ENCODE results near the gene B3GALNT2.

Gene B3GALNT2

DNA sequence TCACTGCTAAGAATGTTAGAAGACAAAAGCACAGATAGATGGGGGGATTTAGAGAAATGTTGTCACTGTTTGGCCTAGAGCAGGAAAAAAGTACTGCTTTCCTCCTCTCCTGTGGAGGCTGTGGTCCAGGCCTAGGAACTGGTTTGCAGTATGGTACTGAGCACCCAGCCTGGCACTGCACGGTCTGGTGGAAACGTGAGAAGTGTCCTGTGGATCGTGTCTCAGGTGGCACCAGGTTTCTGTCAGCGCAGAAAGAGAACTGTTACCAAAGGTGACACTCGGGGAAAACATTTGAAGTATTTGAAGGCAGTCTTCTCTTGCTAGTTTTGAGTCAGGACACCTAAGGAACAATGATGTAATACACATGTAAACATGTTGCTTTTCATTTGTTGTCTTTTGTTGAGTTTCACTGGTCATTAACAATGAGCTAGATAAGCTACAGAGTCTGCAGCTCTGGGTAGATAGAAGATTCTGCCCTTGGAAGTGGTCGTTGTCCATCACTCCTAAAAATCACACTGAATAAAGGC lies 63.0 kb downstream of the B3GALNT2 start:
- CTCF ChIA-PET, result interaction anchor here (0.7 to 0.8 kb wide), 4 partner anchors 14 to 284 kb away, joined by 3 to 6 read pairs (median 4); partner anchors contain the start of gene B3GALNT2
- TF ChIP-seq, protein P1, sequence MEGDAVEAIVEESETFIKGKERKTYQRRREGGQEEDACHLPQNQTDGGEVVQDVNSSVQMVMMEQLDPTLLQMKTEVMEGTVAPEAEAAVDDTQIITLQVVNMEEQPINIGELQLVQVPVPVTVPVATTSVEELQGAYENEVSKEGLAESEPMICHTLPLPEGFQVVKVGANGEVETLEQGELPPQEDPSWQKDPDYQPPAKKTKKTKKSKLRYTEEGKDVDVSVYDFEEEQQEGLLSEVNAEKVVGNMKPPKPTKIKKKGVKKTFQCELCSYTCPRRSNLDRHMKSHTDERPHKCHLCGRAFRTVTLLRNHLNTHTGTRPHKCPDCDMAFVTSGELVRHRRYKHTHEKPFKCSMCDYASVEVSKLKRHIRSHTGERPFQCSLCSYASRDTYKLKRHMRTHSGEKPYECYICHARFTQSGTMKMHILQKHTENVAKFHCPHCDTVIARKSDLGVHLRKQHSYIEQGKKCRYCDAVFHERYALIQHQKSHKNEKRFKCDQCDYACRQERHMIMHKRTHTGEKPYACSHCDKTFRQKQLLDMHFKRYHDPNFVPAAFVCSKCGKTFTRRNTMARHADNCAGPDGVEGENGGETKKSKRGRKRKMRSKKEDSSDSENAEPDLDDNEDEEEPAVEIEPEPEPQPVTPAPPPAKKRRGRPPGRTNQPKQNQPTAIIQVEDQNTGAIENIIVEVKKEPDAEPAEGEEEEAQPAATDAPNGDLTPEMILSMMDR (conservative IDR thresholded peaks at IDR 0.05; ENCODE audit: low read depth), result no peak
- peak overlapping the region; percentile 37; the same call in 1 of the 2 replicates for H3K27ac ChIP-seq
- DNase-seq (ENCODE audit: low spot score), result no peak
- POLR2A ChIA-PET (ENCODE audit: low non-redundant PET), result no interaction called here

DNA sequence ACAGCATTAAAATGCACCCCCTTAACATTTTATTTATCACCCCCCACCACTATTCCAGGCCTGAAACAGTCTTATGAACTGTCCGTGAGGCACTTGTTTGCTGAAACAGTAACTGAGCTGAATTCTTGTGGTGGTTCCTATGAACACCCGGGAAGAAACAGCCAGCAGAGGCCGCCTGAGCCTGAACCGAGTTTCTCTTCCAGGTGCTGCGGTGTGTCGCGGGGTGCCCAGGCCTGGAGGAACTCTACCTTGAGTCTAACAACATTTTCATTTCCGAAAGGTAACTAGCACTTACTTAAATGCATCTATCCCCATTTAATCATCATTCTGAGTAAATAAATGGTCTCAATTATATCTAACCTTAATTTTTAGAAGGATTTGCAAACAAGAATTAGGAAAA lies 70.3 kb downstream of the B3GALNT2 start:
- DNase-seq (ENCODE audit: low spot score), result no peak
- ChIA-PET CTCF (interaction anchor here (0.7 kb wide), 1 partner anchor 910 kb away, joined by 3 read pairs; no protein-coding TSS in a partner anchor), POLR2A (ENCODE audit: low non-redundant PET) (interaction anchor here (0.5 kb wide), 1 partner anchor 185 kb away, joined by 4 read pairs; no protein-coding TSS in a partner anchor)
- TF ChIP-seq, protein P1 (conservative IDR thresholded peaks at IDR 0.05; ENCODE audit: low read depth), result no peak
- no peak overlapping the region for H3K27ac ChIP-seq

DNA sequence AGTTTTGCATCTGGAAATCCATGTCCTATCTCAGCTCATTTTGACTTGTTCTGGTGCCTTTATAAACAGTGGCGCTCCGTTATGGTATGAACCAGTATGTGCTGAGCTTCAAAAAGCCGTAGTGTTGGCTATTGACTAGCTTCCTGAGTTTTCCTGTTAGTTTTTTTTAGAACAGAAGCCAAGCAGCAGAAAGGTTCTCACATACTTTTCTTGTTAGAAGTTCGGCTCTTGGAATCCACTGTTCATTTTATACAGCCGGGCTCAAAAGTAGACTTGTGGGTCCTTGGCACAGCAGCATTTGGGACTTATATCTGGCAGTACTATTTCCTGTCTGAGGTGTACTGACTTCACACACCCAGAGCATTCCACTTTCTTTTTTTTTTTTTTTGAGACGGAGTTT lies 73.3 kb downstream of the B3GALNT2 start:
- no peak for DNase-seq (ENCODE audit: low spot score)
- TF ChIP-seq, protein P1 (conservative IDR thresholded peaks at IDR 0.05; ENCODE audit: low read depth), result no peak
- ChIA-PET POLR2A (ENCODE audit: low non-redundant PET) (interaction anchor here (0.7 kb wide), 1 partner anchor 302 kb away, joined by 4 read pairs; the partner anchor contains the start of gene TOMM20), CTCF (interaction anchor here (0.6 kb wide), 1 partner anchor 14 kb away, joined by 3 read pairs; no protein-coding TSS in a partner anchor)
- no peak overlapping the region for H3K27ac ChIP-seq

DNA sequence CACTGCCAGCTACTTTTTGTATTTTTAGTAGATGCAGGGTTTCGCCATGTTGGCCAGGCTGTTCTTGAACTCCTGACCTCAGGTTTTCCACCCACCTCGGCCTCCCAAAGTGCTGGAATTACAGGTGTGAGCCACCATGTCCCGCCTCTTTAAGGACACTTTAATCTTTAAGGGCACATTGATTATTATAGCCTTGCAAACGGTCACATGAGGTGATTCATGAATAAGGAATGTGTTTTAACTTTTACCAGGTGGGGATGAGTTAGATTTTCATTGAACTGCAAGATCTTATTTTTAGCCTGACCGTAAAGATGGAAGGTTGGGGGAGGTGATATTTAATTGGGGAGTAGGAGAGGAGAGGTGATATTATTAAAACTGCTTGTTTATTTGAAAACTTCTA lies 75.1 kb downstream of the B3GALNT2 start:
- TF ChIP-seq, protein P1 (conservative IDR thresholded peaks at IDR 0.05; ENCODE audit: low read depth), result no peak
- ChIA-PET CTCF (no interaction called here), POLR2A (ENCODE audit: low non-redundant PET) (no interaction called here)
- DNase-seq (ENCODE audit: low spot score), result peak; percentile 21
- no peak overlapping the region for H3K27ac ChIP-seq

DNA sequence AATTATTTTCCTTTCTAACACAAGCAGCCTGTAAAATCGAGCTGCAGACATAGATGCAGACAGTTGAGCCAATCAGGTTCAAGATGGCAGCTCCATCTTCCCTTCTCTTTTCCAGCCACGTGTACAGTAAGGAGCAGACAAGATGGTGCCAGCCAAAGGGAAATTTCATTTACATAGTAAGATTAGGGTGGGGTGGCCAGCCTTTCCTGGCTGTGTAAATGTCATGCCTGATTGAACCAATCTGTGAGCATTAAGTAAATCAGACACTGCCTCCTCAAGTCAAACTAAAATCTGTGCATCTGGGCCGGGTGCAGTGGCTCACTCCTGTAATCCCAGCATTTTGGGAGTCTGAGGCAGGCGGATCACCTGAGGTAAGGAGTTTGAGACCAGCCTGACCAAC lies 76.8 kb downstream of the B3GALNT2 start:
- TF ChIP-seq, protein P1 (conservative IDR thresholded peaks at IDR 0.05; ENCODE audit: low read depth), result no peak
- ChIA-PET POLR2A (ENCODE audit: low non-redundant PET) (interaction anchor here (0.7 kb wide), 1 partner anchor 13 kb away, joined by 4 read pairs; no protein-coding TSS in a partner anchor), CTCF (no interaction called here)
- no peak overlapping the region for H3K27ac ChIP-seq
- DNase-seq (ENCODE audit: low spot score), result no peak

DNA sequence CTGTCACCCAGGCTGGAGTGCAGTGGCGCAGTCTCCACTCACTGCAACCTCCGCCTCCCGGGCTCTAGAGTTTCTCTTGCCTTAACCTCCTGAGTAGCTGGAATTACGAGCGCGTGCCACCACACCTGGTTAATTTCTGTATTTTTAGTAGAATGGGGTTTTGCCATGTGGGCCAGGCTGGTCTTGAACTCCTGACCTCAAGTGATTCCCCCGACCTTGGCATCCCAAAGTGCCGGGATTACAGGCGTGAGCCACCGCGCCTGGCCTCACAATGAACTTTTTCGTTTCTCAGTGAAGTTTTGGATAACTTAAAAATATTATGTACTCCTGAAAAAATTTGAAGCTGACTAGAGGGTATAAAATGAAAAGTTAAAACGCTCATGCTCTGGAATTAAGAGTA lies 77.6 kb downstream of the B3GALNT2 start:
- DNase-seq (ENCODE audit: low spot score), result no peak
- no peak overlapping the region for H3K27ac ChIP-seq
- POLR2A ChIA-PET (ENCODE audit: low non-redundant PET), result no interaction called here
- CTCF ChIA-PET, result no interaction called here
- TF ChIP-seq, protein P1 (conservative IDR thresholded peaks at IDR 0.05; ENCODE audit: low read depth), result no peak
